Caco-2 (cell line): ENCODE measurements around the gene PPM1L. TPM values are rescaled to one million over a fixed set of nuclear protein-coding genes. Genes with fewer than 3 reads are reported as not detected.
"Not testable (repeated sequence)": the region's sequence is repeated elsewhere in the genome, so short reads cannot be mapped to it uniquely, and the experiment has no call there.

Experiments used
- BruUV-seq: library from RNA; stranded (reverse); fragments of 400-500 nt; replicated peaks from 2 replicates; lab custom pipeline; 2021; lab: Mats Ljungman, UMichigan
- CTCF ChIA-PET: fragments of 300-600 bp; sonication (Branson Sonifier 250); formaldehyde crosslinking; loops from one replicate; lab custom pipeline; 2022; ENCODE audit warnings: antibody characterized with exemption; lab: Charles Lee
- POLR2A ChIA-PET: fragments of 300-600 bp; sonication (Branson Sonifier 250); formaldehyde crosslinking; loops from one replicate; lab custom pipeline; 2022; ENCODE audit warnings: antibody characterized with exemption; lab: Charles Lee
- DNase-seq, 2 experiments: peaks; one replicate each; pipeline versions ENCODE4 v3.0.0 to v3.0.0-alpha.2; 2020 to 2022
- H3K27me3 ChIP-seq: replicated peaks from 2 replicates; pipeline ENCODE4 v1.6.0; 2011; ENCODE audit warnings: low read length; ENCODE audit not compliant: control insufficient read depth, insufficient read depth
- H3K36me3 ChIP-seq: 2 replicates; pipeline ENCODE4 v1.5.1; 2011; ENCODE audit warnings: low read length; ENCODE audit not compliant: control insufficient read depth, insufficient read depth
- H3K4me1 ChIP-seq: fragments of 250-450 bp; sonication (Bioruptor Pico); 2 replicates; pipeline ENCODE4 v1.5.1; 2020; ENCODE audit warnings: mild to moderate bottlenecking
- H3K4me3 ChIP-seq: 2 replicates; pipeline ENCODE4 v1.5.1; 2011; ENCODE audit warnings: low read depth, mild to moderate bottlenecking, control low read depth, low read length
- H3K9me3 ChIP-seq: fragments of 250-450 bp; sonication (Bioruptor Pico); 2 replicates; pipeline ENCODE4 v1.5.1; 2020; ENCODE audit warnings: mild to moderate bottlenecking, moderate library complexity
- H3K27ac Mint-ChIP-seq: one replicate; pipeline ENCODE4 v1.8.0; 2022; ENCODE audit warnings: mixed read lengths; ENCODE audit not compliant: unreplicated experiment
- H3K27me3 Mint-ChIP-seq: one replicate; pipeline ENCODE4 v1.8.0; 2022; ENCODE audit warnings: mixed read lengths; ENCODE audit not compliant: insufficient read depth, unreplicated experiment
- H3K36me3 Mint-ChIP-seq: one replicate; pipeline ENCODE4 v1.8.0; 2022; ENCODE audit warnings: mild to moderate bottlenecking, mixed read lengths; ENCODE audit not compliant: insufficient read depth, unreplicated experiment
- H3K4me1 Mint-ChIP-seq: one replicate; pipeline ENCODE4 v1.8.0; 2022; ENCODE audit warnings: low read depth, mixed read lengths; ENCODE audit not compliant: unreplicated experiment
- H3K4me3 Mint-ChIP-seq: one replicate; pipeline ENCODE4 v1.8.0; 2022; ENCODE audit warnings: mild to moderate bottlenecking, moderate library complexity, mixed read lengths; ENCODE audit not compliant: unreplicated experiment
- H3K9me3 Mint-ChIP-seq: one replicate; pipeline ENCODE4 v1.8.0; 2022; ENCODE audit warnings: mixed read lengths; ENCODE audit not compliant: unreplicated experiment
- CTCF ChIP-seq, 2 experiments: fragments of 200-600 bp in 1 of 2; IDR thresholded peaks; 1 replicate in 1 of 2; 2 replicates in 1 of 2; pipeline versions ENCODE4 v1.5.1 to v1.8.0; 2011 to 2022; ENCODE audit warnings: antibody characterized with exemption in 1 of 2, control low read depth in 1 of 2, inconsistent platforms in 1 of 2, low read depth in 1 of 2, low read length in 1 of 2, mild to moderate bottlenecking in 1 of 2, moderate library complexity in 1 of 2; ENCODE audit not compliant: insufficient read depth in 1 of 2, severe bottlenecking in 1 of 2, unreplicated experiment in 1 of 2
- intact Hi-C: fragments of 100-400 bp; cut with micrococcal nuclease; formaldehyde crosslinking; loops from one replicate; pipeline ENCODE4 v1.10.0; 2022; ENCODE audit not compliant: unreplicated experiment
- total RNA-seq: library from RNA; stranded (reverse); gene quantifications from 2 replicates; pipeline ENCODE4 v1.2.3, GENCODE V29; 2022

PPM1L gene
- total RNA-seq, 1 experiment from 2014 or later = 2.0 TPM

DNA sequence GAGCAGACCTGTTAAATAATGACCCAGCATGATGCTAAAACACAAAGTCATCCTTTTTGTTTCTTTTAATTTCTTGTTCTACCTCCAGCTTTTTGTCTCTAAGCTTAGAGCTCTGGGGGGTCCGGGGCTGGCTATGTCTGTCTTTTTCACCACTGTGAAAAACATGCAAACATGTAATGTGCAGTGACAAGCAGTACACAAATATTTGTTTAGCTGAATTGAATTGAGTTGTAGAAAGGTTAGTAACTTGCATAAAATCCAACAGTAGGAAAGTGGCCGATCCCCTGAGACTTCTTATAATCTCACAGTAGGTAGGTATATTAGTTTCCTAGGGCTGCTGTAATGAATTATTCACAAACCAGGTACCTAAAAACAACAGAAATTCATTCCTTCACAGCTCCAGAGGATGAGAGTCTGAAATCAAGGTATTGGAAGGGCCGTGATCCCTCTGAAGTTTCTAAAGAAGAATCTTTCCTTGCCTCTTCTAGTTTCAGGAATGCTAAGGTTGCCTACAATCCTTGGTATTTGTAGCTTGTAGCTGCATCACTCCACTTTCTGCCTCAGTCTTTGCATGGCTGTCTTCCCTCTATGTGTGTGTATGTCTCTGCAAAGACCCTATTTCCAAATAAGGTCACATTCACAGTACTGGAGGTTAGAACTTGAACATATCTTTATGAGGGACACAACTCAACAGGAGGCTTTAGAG is 46.4 kb upstream of the PPM1L start:
- no peaks in the 10 kb centered on the region for H3K4me1 ChIP-seq
- H3K27ac Mint-ChIP-seq = no peak overlapping the region
- H3K4me3 ChIP-seq = no peak overlapping the region
- H3K9me3 ChIP-seq = no peaks in the 10 kb centered on the region
- H3K36me3 ChIP-seq = no peaks in the 10 kb centered on the region
- H3K4me3 Mint-ChIP-seq = no peak overlapping the region
- ChIA-PET CTCF (no interaction called here), POLR2A (no interaction called here)
- BruUV-seq = no TSS peak
- TF ChIP-seq CTCF (IDR thresholded peaks at IDR 0.05; ENCODE audit: insufficient read depth in 1 of 2, low read depth in 1 of 2, low read length in 1 of 2, severe bottlenecking in 1 of 2, unreplicated experiment in 1 of 2) = no peak
- H3K4me1 Mint-ChIP-seq = no peaks in the 10 kb centered on the region
- H3K36me3 Mint-ChIP-seq = no peaks in the 10 kb centered on the region
- DNase-seq = no peak
- intact Hi-C loops = no loop called here
- H3K27me3 ChIP-seq = no peaks in the 10 kb centered on the region
- no peaks in the 10 kb centered on the region for H3K9me3 Mint-ChIP-seq
- peaks cover 12% of the 10 kb centered on the region for H3K27me3 Mint-ChIP-seq

GRCh38 chr3:160713144-160713543 is 42.9 kb upstream of the PPM1L start:
- H3K27ac Mint-ChIP-seq, H3K36me3 ChIP-seq, H3K9me3 ChIP-seq, DNase-seq, intact Hi-C loops, H3K4me3 ChIP-seq, H3K27me3 Mint-ChIP-seq, H3K36me3 Mint-ChIP-seq, CTCF ChIA-PET, H3K4me1 Mint-ChIP-seq, H3K4me1 ChIP-seq, H3K27me3 ChIP-seq, H3K9me3 Mint-ChIP-seq, POLR2A ChIA-PET, BruUV-seq, H3K4me3 Mint-ChIP-seq: not testable (repeated sequence)

DNA sequence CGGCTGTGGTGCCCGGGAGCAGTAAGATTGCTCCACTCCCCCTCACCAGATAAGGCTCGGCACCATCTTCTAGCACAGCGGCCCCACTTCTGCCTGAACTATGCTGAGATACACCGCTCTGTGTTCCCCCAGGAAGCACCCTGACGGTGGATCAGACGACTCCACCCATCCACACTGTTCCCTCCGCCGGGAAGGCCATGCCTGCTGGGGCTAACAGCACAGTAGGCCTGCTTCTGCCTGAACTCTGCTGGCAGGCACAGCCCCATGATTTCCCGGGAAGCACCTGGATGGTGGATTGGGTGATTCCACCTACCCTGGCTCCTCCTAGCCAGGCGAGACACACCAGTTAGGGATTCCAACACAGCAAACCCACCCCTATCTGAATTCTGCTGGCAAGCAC is 36.3 kb upstream of the PPM1L start:
- no peak for DNase-seq
- ChIA-PET CTCF (no interaction called here), POLR2A (no interaction called here)
- no peaks in the 10 kb centered on the region for H3K36me3 ChIP-seq
- Mint-ChIP-seq H3K27ac (no peak overlapping the region), H3K4me1 (no peaks in the 10 kb centered on the region), H3K4me3 (no peak overlapping the region), H3K36me3 (no peaks in the 10 kb centered on the region), H3K9me3 (no peaks in the 10 kb centered on the region), H3K27me3 (no peaks in the 10 kb centered on the region)
- H3K9me3 ChIP-seq = no peaks in the 10 kb centered on the region
- H3K4me3 ChIP-seq = no peak overlapping the region
- no peaks in the 10 kb centered on the region for H3K27me3 ChIP-seq
- intact Hi-C loops = loop anchor here (1.0 kb wide), 1 partner anchor 142 kb away; no protein-coding TSS in a partner anchor
- TF ChIP-seq CTCF (IDR thresholded peaks at IDR 0.05; ENCODE audit: insufficient read depth in 1 of 2, low read depth in 1 of 2, low read length in 1 of 2, severe bottlenecking in 1 of 2, unreplicated experiment in 1 of 2) = no peak
- H3K4me1 ChIP-seq = no peaks in the 10 kb centered on the region
- no TSS peak for BruUV-seq
